Erythroblast (primary cell): ENCODE measurements around the gene NEURL4.
"Not testable (repeated sequence)": the region's sequence is repeated elsewhere in the genome, so short reads cannot be mapped to it uniquely, and the experiment has no call there.

Source experiments
- DNase-seq, 2 experiments: peaks; one replicate each; lab custom pipeline; 2025; lab: John Stamatoyannopoulos, UW
- GATA1 ChIP-seq: IDR thresholded peaks from 2 replicates; pipeline ENCODE4 v1.6.1; 2011; ENCODE audit warnings: low read depth, mild to moderate bottlenecking, control low read depth, low read length, moderate library complexity
- POLR2A ChIP-seq: IDR thresholded peaks from 2 replicates; pipeline ENCODE4 v1.6.1; 2011; ENCODE audit warnings: mild to moderate bottlenecking, low read length

NEURL4 gene

GRCh38 chr17:7328840-7329373 lies at the start of gene NEURL4:
NEURL4 (minus strand) TSS chr17:7329335; CDS start chr17:7329312, 23 bp downstream.
- DNase-seq = no peak
- TF ChIP-seq GATA1 = no peak
- TF ChIP-seq POLR2A = no peak

GRCh38 chr17:7374353-7374752 lies 45.2 kb upstream of the NEURL4 start:
- no peak for DNase-seq
- TF ChIP-seq GATA1 (no peak), POLR2A (no peak)

GRCh38 chr17:7370853-7371252 lies 41.7 kb upstream of the NEURL4 start:
- no peak for DNase-seq
- TF ChIP-seq GATA1 (no peak), POLR2A (no peak)

GRCh38 chr17:7369825-7370224 lies 40.7 kb upstream of the NEURL4 start:
- no peak for DNase-seq
- TF ChIP-seq POLR2A = no peak
- no peak for TF ChIP-seq GATA1

GRCh38 chr17:7368599-7368994 lies 39.5 kb upstream of the NEURL4 start:
- DNase-seq = not testable (repeated sequence)

- DNase-seq = no peak
- TF ChIP-seq POLR2A = no peak
- no peak for TF ChIP-seq GATA1
Observed at GRCh38 chr17:7367918-7368598, 38.9 kb upstream of the NEURL4 start.

GRCh38 chr17:7367083-7367482 lies 37.9 kb upstream of the NEURL4 start:
- DNase-seq = no peak

GRCh38 chr17:7365963-7366362 lies 36.8 kb upstream of the NEURL4 start:
- DNase-seq = not testable (repeated sequence)

More at GRCh38 chr17:7367083-7367482, 37.9 kb upstream of the NEURL4 start:
- TF ChIP-seq POLR2A (no peak), GATA1 (no peak)

GRCh38 chr17:7363311-7363710 lies 34.2 kb upstream of the NEURL4 start:
- no peak for DNase-seq
- no peak for TF ChIP-seq GATA1
- TF ChIP-seq POLR2A = no peak

- DNase-seq = no peak
- no peak for TF ChIP-seq GATA1
Observed at GRCh38 chr17:7361906-7362305, 32.8 kb upstream of the NEURL4 start.

GRCh38 chr17:7357381-7357780 lies 28.2 kb upstream of the NEURL4 start:
- no peak for TF ChIP-seq GATA1
- TF ChIP-seq POLR2A = no peak
- DNase-seq = no peak

GRCh38 chr17:7356756-7357155 lies 27.6 kb upstream of the NEURL4 start:
- no peak for TF ChIP-seq POLR2A
- no peak for TF ChIP-seq GATA1

GRCh38 chr17:7356072-7356549 lies 27.0 kb upstream of the NEURL4 start:
- TF ChIP-seq GATA1 (no peak), POLR2A (no peak)
- peak; percentile 76 to 89 for DNase-seq

More at GRCh38 chr17:7356756-7357155, 27.6 kb upstream of the NEURL4 start:
- DNase-seq = no peak

- TF ChIP-seq POLR2A = peak; percentile 14
- TF ChIP-seq GATA1 = no peak
- DNase-seq = no peak
Observed at GRCh38 chr17:7355573-7355972, 26.4 kb upstream of the NEURL4 start.

- TF ChIP-seq GATA1 (no peak), POLR2A (no peak)
- peak; percentile 18 to 32 for DNase-seq
Observed at GRCh38 chr17:7355053-7355452, 25.9 kb upstream of the NEURL4 start, which contains the start of gene TMEM95. TMEM95 (plus strand) TSS chr17:7355156; CDS start chr17:7355205, 49 bp downstream.
